IMR-90 (cell line): Measurements from ENCODE around the gene CFAP97D2. TPM values are rescaled to one million over a fixed set of nuclear protein-coding genes. Genes with fewer than 3 reads are reported as not detected.

Source experiments
- ATAC-seq: fragments of 200-7000 bp; cut with Tn5 transposase; 2 replicates; pipeline ENCODE4 v1.9.1; 2020; ENCODE audit warnings: low read depth, mild to moderate bottlenecking, moderate library complexity
- BruUV-seq: library from RNA; stranded (reverse); fragments of 400-500 nt; replicated peaks from 2 replicates; lab custom pipeline; 2021; lab: Mats Ljungman, UMichigan
- CTCF ChIA-PET: fragments of 300-600 bp; formaldehyde crosslinking; extraction: SDS; loops from one replicate; lab custom pipeline; 2021; ENCODE audit warnings: antibody characterized with exemption; lab: Yijun Ruan, JAX
- POLR2A ChIA-PET: fragments of 300-600 bp; sonication (Branson Sonifier 250); formaldehyde crosslinking; loops from one replicate; lab custom pipeline; 2022; ENCODE audit warnings: antibody characterized with exemption; ENCODE audit not compliant: unreplicated experiment; lab: Charles Lee
- DNase-seq: peaks from one replicate; pipeline ENCODE4 v3.0.0; 2013
- H2AFZ ChIP-seq: replicated peaks from 2 replicates; pipeline ENCODE3; 2013; ENCODE audit warnings: low read length, mild to moderate bottlenecking; ENCODE audit not compliant: poor library complexity
- H2AK5ac ChIP-seq: 2 replicates; pipeline ENCODE4 v1.6.1; 2013; ENCODE audit warnings: low read depth, low read length, inconsistent platforms
- H2AK9ac ChIP-seq: replicated peaks from 2 replicates; pipeline ENCODE3; 2013; ENCODE audit warnings: mild to moderate bottlenecking, low read depth, low read length, moderate library complexity; ENCODE audit not compliant: poor library complexity
- H2BK120ac ChIP-seq: 2 replicates; pipeline ENCODE4 v1.6.1; 2013; ENCODE audit warnings: low read depth, low read length, inconsistent platforms
- H2BK15ac ChIP-seq: 3 replicates; pipeline ENCODE4 v1.6.1; 2013; ENCODE audit warnings: low read depth, low read length, inconsistent platforms
- H2BK20ac ChIP-seq: 2 replicates; pipeline ENCODE4 v1.6.1; 2013; ENCODE audit warnings: low read depth, mild to moderate bottlenecking, inconsistent platforms, low read length, moderate library complexity
- H2BK5ac ChIP-seq: 2 replicates; pipeline ENCODE4 v1.6.1; 2013; ENCODE audit warnings: mild to moderate bottlenecking, low read depth, low read length, inconsistent platforms; ENCODE audit not compliant: poor library complexity, severe bottlenecking
- H3K14ac ChIP-seq: replicated peaks from 2 replicates; pipeline ENCODE4 v1.6.1; 2013; ENCODE audit warnings: low read depth, low read length, inconsistent platforms
- H3K18ac ChIP-seq: 2 replicates; pipeline ENCODE4 v1.6.1; 2013; ENCODE audit warnings: low read depth, low read length, control low read depth
- H3K23ac ChIP-seq: 2 replicates; pipeline ENCODE4 v1.6.1; 2013; ENCODE audit warnings: low read depth, low read length, inconsistent platforms
- H3K27ac ChIP-seq: 2 replicates; pipeline ENCODE4 v1.5.1; 2013; ENCODE audit warnings: mild to moderate bottlenecking, control low read depth, low read length; ENCODE audit not compliant: insufficient read depth
- H3K27me3 ChIP-seq: 2 replicates; pipeline ENCODE4 v1.6.1; 2013; ENCODE audit warnings: low read length; ENCODE audit not compliant: control insufficient read depth, insufficient read depth
- H3K36me3 ChIP-seq: 2 replicates; pipeline ENCODE4 v1.6.1; 2013; ENCODE audit warnings: low read length, mixed read lengths; ENCODE audit not compliant: control insufficient read depth, insufficient read depth
- H3K4ac ChIP-seq: 2 replicates; pipeline ENCODE4 v1.6.1; 2013; ENCODE audit warnings: low read depth, low read length, inconsistent platforms
- H3K4me1 ChIP-seq: 2 replicates; pipeline ENCODE4 v1.6.1; 2013; ENCODE audit warnings: low read length, mixed read lengths; ENCODE audit not compliant: control insufficient read depth, insufficient read depth
- H3K4me2 ChIP-seq: 2 replicates; pipeline ENCODE4 v1.6.1; 2013; ENCODE audit warnings: low read depth, mild to moderate bottlenecking, control low read depth, low read length, moderate library complexity
- H3K4me3 ChIP-seq: 2 replicates; pipeline ENCODE4 v1.5.1; 2013; ENCODE audit warnings: low read depth, mild to moderate bottlenecking, control low read depth, low read length, moderate library complexity; ENCODE audit not compliant: insufficient read depth
- H3K56ac ChIP-seq: 2 replicates; pipeline ENCODE4 v1.6.1; 2013; ENCODE audit warnings: low read length, inconsistent platforms; ENCODE audit not compliant: insufficient read depth; ENCODE audit errors: extremely low read depth
- H3K79me1 ChIP-seq, 2 experiments: 2 replicates each; pipeline ENCODE4 v1.6.1; 2013; ENCODE audit warnings: low read length in 2 of 2, inconsistent platforms in 1 of 2, low read depth in 1 of 2
- H3K9ac ChIP-seq: 2 replicates; pipeline ENCODE4 v1.6.1; 2013; ENCODE audit warnings: low read depth, low read length, control low read depth
- H3K9me1 ChIP-seq: 2 replicates; pipeline ENCODE4 v1.6.1; 2013; ENCODE audit warnings: low read length, inconsistent platforms; ENCODE audit not compliant: insufficient read depth
- H3K9me3 ChIP-seq: 2 replicates; pipeline ENCODE4 v1.6.1; 2013; ENCODE audit warnings: low read length; ENCODE audit not compliant: control insufficient read depth, insufficient read depth
- H4K20me1 ChIP-seq: 2 replicates; pipeline ENCODE4 v1.6.1; 2013; ENCODE audit warnings: low read length, inconsistent platforms; ENCODE audit not compliant: insufficient read depth
- H4K5ac ChIP-seq: 2 replicates; pipeline ENCODE4 v1.6.1; 2013; ENCODE audit warnings: mild to moderate bottlenecking, low read depth, low read length, control low read depth
- H4K8ac ChIP-seq, 2 experiments: 2 replicates each; pipeline ENCODE4 v1.6.1; 2013; ENCODE audit warnings: low read depth in 2 of 2, low read length in 2 of 2, control low read depth in 1 of 2, inconsistent platforms in 1 of 2
- H4K91ac ChIP-seq: 2 replicates; pipeline ENCODE4 v1.6.1; 2013; ENCODE audit warnings: low read depth, low read length, inconsistent platforms; ENCODE audit not compliant: insufficient read depth
- BHLHE40 ChIP-seq: fragments of 150-350 bp; IDR thresholded peaks from 2 replicates; pipeline ENCODE4 v1.6.1; 2016; ENCODE audit warnings: mild to moderate bottlenecking, low read depth, low read length
- CEBPB ChIP-seq: IDR thresholded peaks from 2 replicates; pipeline ENCODE4 v1.6.1; 2012; ENCODE audit warnings: low read depth, low read length, improper control_type of control experiment
- FOS ChIP-seq: fragments of 150-350 bp; IDR thresholded peaks from 2 replicates; pipeline ENCODE4 v1.6.1; 2016; ENCODE audit warnings: low read depth, low read length
- MAZ ChIP-seq: IDR thresholded peaks from 2 replicates; pipeline ENCODE4 v1.6.1; 2012; ENCODE audit warnings: low read depth, mild to moderate bottlenecking, low read length, improper control_type of control experiment, moderate library complexity, borderline replicate concordance
- MXI1 ChIP-seq: IDR thresholded peaks from 2 replicates; pipeline ENCODE4 v1.6.1; 2012; ENCODE audit warnings: low read depth, mild to moderate bottlenecking, low read length, moderate library complexity, borderline replicate concordance
- NFE2L2 ChIP-seq: fragments of 150-350 bp; IDR thresholded peaks from 2 replicates; pipeline ENCODE4 v1.6.1; 2016; ENCODE audit warnings: low read depth, mild to moderate bottlenecking, low read length
- POLR2A ChIP-seq: IDR thresholded peaks from 2 replicates; pipeline ENCODE4 v1.6.1; 2012; ENCODE audit warnings: mild to moderate bottlenecking, low read depth, low read length
- RAD21 ChIP-seq: IDR thresholded peaks from 2 replicates; pipeline ENCODE4 v1.6.1; 2012; ENCODE audit warnings: low read length, improper control_type of control experiment
- RCOR1 ChIP-seq: IDR thresholded peaks from 2 replicates; pipeline ENCODE4 v1.6.1; 2012; ENCODE audit warnings: mild to moderate bottlenecking, low read length, improper control_type of control experiment; ENCODE audit not compliant: insufficient replicate concordance
- RFX5 ChIP-seq: IDR thresholded peaks from 2 replicates; pipeline ENCODE4 v1.8.0; 2012; ENCODE audit warnings: low read depth, mild to moderate bottlenecking, low read length, moderate library complexity
- SMC3 ChIP-seq: fragments of 150-350 bp; IDR thresholded peaks from 2 replicates; pipeline ENCODE4 v1.6.1; 2016; ENCODE audit warnings: low read depth, mild to moderate bottlenecking, antibody characterized with exemption, low read length, moderate library complexity
- WGBS, 2 experiments: methylation state at CpG; one replicate each; pipeline versions ENCODE4 v1.1.5 to v1.1.7; 2013; ENCODE audit warnings: missing lambda C conversion rate in 2 of 2; ENCODE audit not compliant: insufficient read length in 1 of 2; ENCODE audit errors: extremely low coverage in 2 of 2; 5-methylcytosine and 5-hydroxymethylcytosine counted together
- dilution Hi-C: fragments of 300-500 bp; cut with HindIII; formaldehyde crosslinking; loops from one replicate; pipeline ENCODE4 v1.14.3; 2018; ENCODE audit warnings: low sequenced_read_pairs; ENCODE audit not compliant: unreplicated experiment
- in situ Hi-C: fragments of 300-500 bp; cut with MboI; formaldehyde crosslinking; loops from 3 replicates; pipeline ENCODE4 v1.14.3; 2019; ENCODE audit warnings: low sequenced_read_pairs, inconsistent platforms, mixed read lengths
- intact Hi-C: fragments of 100-400 bp; cut with micrococcal nuclease; formaldehyde crosslinking; loops from 2 replicates; pipeline ENCODE4 v1.10.0; 2022
- polyA plus RNA-seq, 3 experiments: library from polyadenylated mRNA; depleted of rRNA; stranded (reverse); fragments of >200 nt; gene quantifications; 2 replicates each; pipeline ENCODE4 v1.2.3, GENCODE V29; 2012; ENCODE audit warnings: low replicate concordance in 1 of 3
- total RNA-seq: library from RNA; depleted of rRNA; stranded (reverse); fragments of >200 nt; gene quantifications from 2 replicates; pipeline ENCODE4 v1.2.3, GENCODE V29; 2012
- TF ChIP-seq, protein P1 (sequence below): conservative IDR thresholded peaks from 2 replicates; pipeline ENCODE4 v1.5.1; 2012; ENCODE audit warnings: mild to moderate bottlenecking, low read depth, low read length, improper control_type of control experiment
- TF ChIP-seq, protein P2 (sequence below): fragments of 150-350 bp; IDR thresholded peaks from 2 replicates; pipeline ENCODE4 v1.6.1; 2016; ENCODE audit warnings: low read depth, mild to moderate bottlenecking, low read length, moderate library complexity, borderline replicate concordance
- TF ChIP-seq, protein P3 (sequence below): fragments of 150-350 bp; IDR thresholded peaks from 2 replicates; pipeline ENCODE4 v1.6.1; 2017; ENCODE audit warnings: mild to moderate bottlenecking, antibody characterized with exemption, low read length, low read depth

CFAP97D2 gene
- total and polyA plus RNA-seq, 2 of the 4 experiments (the other 2 are of a cell fraction) = not detected

DNA sequence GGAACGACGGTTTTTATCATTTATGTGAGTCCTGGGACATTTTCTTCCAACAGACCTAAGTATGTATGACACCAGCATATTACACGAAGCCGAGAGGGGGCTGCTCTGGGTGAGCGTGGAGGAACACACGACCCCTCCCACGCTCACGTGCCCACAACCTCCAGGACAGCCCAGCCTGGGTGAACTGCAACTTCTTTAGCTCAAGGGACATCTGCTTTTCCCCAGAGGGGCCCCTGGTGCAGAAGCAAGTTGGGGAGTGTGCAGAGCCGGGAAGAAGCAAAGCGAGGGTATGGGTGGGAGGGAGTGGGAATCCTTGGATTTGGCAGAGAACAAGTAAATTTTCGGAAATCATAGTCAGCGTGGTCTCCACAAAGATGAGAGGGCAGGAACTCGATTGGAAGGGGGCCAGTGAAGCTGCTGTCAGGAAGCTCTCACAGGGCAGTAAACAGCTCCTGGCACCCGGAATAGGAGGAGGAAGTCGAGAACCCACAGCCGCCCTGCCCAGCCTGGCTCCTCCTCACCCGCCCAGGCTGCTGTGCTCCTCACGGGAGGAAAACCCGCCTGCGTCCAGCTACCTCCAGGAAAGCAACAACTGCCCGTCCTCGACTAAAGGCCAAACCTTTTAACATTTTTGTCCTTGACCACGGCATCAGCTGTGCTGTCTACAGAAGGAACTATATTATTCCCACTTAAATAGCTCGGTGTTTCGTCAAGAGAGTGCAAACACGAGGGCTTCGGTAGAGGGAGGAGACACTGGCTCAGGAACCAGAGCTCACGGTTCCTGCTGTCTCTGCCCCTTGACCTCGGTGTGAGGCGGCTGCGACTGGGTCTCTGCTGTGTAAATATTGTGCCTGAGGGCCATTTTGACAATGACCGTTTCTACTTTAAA, 17.2 kb upstream of the CFAP97D2 start:
- H3K79me1 ChIP-seq = no peaks in the 10 kb centered on the region
- H4K20me1 ChIP-seq = no peaks in the 10 kb centered on the region; the same call in 1 of the 2 replicates
- peak overlapping the region in 1 of 2 experiments; percentile 17; a peak in 1 of 4 replicates for H4K8ac ChIP-seq
- DNase-seq = peak; percentile 19
- no peak overlapping the region; the same call in 1 of the 2 replicates for H2AK5ac ChIP-seq
- dilution Hi-C loops (no loop called here), in situ Hi-C loops (no loop called here), intact Hi-C loops (no loop called here)
- ChIA-PET CTCF (no interaction called here), POLR2A (no interaction called here)
- H3K4ac ChIP-seq = peak overlapping the region; percentile 7; the same call in 1 of the 2 replicates
- H3K4me3 ChIP-seq = no peak overlapping the region
- H4K5ac ChIP-seq = no peak overlapping the region
- H2BK120ac ChIP-seq = no peak overlapping the region
- no peak overlapping the region for H3K9ac ChIP-seq
- H2BK5ac ChIP-seq = no peak overlapping the region
- H3K23ac ChIP-seq = 0 out of 2 replicates have a peak overlapping the region, but pooled peaks have one; percentile 3
- H3K56ac ChIP-seq = no peak overlapping the region
- 0 out of 3 replicates have a peak overlapping the region, but pooled peaks have one; percentile 35 for H2BK15ac ChIP-seq
- H2BK20ac ChIP-seq = no peak overlapping the region
- WGBS, 2 experiments = 25% methylated on average over 12 of the region's 32 CpGs; no CpG with 5 or more reads in 1 of the 2 experiments
- no peak overlapping the region for H3K18ac ChIP-seq
- no peak overlapping the region for H3K27ac ChIP-seq
- peak; percentile 85 for ATAC-seq
- peak overlapping the region; percentile 60 for H2AK9ac ChIP-seq
- TF ChIP-seq MAZ (no peak), MXI1 (no peak), POLR2A (no peak), RFX5 (no peak), NFE2L2 (no peak), SMC3 (no peak), RCOR1 (no peak), RAD21 (no peak), BHLHE40 (no peak), CEBPB (no peak), FOS (no peak)
- TF ChIP-seq, protein P1, sequence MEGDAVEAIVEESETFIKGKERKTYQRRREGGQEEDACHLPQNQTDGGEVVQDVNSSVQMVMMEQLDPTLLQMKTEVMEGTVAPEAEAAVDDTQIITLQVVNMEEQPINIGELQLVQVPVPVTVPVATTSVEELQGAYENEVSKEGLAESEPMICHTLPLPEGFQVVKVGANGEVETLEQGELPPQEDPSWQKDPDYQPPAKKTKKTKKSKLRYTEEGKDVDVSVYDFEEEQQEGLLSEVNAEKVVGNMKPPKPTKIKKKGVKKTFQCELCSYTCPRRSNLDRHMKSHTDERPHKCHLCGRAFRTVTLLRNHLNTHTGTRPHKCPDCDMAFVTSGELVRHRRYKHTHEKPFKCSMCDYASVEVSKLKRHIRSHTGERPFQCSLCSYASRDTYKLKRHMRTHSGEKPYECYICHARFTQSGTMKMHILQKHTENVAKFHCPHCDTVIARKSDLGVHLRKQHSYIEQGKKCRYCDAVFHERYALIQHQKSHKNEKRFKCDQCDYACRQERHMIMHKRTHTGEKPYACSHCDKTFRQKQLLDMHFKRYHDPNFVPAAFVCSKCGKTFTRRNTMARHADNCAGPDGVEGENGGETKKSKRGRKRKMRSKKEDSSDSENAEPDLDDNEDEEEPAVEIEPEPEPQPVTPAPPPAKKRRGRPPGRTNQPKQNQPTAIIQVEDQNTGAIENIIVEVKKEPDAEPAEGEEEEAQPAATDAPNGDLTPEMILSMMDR = no peak
- TF ChIP-seq, protein P2, sequence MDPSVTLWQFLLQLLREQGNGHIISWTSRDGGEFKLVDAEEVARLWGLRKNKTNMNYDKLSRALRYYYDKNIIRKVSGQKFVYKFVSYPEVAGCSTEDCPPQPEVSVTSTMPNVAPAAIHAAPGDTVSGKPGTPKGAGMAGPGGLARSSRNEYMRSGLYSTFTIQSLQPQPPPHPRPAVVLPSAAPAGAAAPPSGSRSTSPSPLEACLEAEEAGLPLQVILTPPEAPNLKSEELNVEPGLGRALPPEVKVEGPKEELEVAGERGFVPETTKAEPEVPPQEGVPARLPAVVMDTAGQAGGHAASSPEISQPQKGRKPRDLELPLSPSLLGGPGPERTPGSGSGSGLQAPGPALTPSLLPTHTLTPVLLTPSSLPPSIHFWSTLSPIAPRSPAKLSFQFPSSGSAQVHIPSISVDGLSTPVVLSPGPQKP = no peak
- TF ChIP-seq, protein P3, sequence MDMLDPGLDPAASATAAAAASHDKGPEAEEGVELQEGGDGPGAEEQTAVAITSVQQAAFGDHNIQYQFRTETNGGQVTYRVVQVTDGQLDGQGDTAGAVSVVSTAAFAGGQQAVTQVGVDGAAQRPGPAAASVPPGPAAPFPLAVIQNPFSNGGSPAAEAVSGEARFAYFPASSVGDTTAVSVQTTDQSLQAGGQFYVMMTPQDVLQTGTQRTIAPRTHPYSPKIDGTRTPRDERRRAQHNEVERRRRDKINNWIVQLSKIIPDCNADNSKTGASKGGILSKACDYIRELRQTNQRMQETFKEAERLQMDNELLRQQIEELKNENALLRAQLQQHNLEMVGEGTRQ = no peak
- H2AFZ ChIP-seq = peak overlapping the region; percentile 81
- no peaks in the 10 kb centered on the region for H3K36me3 ChIP-seq
- H3K27me3 ChIP-seq = peaks cover 54% of the 10 kb centered on the region
- no peak overlapping the region for H3K14ac ChIP-seq
- H3K9me1 ChIP-seq = no peaks in the 10 kb centered on the region
- peak overlapping the region; percentile 11 for H3K4me2 ChIP-seq
- no peaks in the 10 kb centered on the region; the same call in 1 of the 2 replicates for H3K9me3 ChIP-seq
- no TSS peak for BruUV-seq
- no peak overlapping the region for H4K91ac ChIP-seq
- peaks cover 2% of the 10 kb centered on the region; the same call in 1 of the 2 replicates for H3K4me1 ChIP-seq
